ENCODE results near the gene ENG.

The ENG gene

DNA sequence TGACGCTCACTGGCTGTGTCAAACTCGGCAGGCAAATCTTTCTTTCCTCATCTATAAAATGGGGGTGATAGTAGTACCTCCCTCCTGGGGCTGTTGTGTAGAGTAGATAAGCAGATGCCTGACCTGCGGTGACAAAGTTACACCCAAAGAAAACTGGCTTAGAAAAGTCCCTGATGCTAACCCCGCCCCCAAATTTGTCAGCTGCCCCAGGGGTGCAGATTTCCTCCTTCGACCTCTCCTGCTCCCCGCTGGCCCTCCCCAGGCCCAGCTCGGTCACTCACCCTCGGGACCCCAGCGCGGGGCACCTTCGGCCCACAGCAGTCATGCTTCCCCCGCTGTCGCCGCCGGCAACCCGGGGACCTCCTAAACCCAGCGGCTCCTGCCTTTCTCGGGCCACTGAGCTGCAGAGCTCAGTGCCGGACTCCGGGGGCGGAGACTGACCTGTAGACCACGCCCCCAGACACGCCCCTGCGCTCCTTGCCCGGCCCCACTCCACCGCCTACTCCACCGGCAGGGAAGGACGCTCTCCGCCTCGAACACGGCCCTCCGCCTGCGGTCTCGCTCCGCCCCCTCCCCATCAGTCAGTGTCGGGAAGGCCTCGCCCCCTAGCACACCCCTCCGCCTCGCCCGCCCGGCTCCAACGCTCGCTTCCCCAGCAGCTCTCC, 83.4 kb downstream of the ENG start:
- peak; percentile 91 to 97 for DNase-seq

DNA sequence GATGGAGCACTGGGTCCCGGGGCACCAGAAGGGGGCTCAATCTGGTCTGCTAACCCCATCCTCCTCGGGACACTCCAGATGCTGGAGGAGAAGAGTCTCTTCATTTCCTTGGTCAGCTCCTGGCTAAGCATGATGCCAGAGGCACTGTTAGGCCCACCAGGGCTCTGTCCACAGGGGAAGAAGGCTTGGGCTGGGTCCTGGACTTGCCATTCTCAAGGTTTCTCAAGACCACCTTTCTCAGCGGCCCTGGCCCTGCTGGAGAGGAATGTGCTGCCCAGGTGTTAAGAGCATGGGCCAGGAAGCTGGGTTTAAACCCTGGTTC, 83.9 kb downstream of the ENG start:
- DNase-seq = no peak

DNA sequence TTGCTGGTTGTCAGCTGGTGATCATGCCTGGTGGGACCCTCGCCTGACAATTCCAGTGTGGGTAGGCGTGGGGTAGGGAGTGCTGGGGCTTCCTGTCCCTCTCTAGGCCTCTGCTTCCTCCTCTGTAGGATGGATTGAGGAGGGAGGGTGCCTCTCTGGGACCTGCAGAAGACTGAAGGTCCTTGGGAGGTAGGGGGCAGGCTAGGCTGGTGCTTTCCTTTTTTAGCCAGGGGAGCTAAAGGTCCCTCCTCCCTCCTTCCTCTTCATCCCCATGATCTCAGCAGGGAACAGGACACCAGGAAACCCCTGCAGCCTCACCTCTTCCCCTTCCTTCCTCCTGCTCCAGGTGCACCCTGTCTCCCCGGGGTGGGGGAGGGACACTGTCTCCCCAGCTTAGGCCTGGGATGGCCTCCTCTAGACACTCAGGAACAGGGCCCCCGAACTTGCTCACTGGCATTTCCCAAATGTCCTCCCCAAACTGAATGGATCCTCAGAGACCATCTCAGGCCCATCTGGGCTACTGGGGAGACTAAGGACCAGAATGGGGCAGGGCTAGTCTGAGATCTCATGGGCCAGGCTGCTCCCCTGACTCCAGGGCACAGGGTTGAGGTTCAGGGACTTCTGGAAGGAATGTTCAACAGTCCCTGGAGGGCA, 84.4 kb downstream of the ENG start:
- no peak for DNase-seq

DNA sequence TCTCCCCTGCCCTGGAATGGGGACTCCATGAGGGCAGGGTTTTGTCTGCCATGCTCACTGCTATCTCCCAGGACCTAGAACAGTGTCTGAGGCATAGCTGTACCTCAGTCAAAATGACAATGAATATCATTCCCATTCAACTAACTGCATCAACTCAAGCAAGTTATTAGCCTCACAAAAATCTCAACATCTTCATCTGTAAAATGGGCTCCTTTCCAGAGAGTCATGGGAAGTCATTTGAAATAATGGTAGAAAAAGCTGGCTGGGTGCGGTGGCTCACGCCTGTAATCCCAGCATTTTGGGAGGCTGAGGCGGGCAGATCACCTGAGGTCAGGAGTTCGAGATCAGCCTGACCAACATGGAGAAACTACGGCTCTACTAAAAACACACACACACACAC, 85.4 kb downstream of the ENG start:
- DNase-seq = no peak

DNA sequence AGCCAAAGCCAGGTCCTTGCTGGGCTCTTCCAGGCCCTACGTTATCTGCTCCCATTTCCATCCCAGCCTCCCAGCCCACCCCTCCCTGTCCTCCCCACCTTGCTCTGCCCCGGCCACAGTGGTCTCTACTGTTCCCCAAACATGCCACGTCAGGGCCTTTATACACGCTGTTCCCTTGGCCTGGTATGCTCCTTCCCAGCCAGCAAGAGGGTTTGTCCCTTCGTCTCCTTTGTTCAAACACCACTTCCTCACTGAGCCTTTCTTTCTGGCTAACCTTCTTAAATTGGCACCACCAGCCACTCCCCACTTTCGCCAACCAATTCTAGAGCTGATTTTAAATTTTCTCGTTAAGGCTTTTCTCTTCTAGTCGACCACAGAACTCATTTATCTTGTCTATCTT, 85.8 kb downstream of the ENG start:
- DNase-seq = no peak

DNA sequence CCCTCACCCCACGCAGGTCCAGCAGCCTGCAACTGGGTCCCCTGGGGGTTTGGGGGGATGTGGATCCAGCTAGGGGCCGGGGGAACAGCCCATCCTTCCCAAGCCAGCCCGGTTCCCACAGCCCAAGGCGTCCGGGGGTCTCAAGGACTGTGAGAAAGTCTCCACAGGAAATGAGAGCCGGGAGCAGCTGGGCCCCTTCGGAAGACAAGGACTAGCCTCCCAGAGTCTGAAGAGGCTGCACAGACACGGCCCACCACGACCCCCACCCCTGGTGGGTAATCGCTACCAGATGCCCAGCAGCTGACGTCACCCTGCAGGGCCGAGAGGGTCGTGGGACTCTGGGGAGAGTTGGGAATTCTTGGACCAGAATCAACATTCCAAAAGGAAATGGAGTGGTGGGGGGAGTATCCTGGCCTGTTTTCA, 86.5 kb downstream of the ENG start:
- DNase-seq = no peak

DNA sequence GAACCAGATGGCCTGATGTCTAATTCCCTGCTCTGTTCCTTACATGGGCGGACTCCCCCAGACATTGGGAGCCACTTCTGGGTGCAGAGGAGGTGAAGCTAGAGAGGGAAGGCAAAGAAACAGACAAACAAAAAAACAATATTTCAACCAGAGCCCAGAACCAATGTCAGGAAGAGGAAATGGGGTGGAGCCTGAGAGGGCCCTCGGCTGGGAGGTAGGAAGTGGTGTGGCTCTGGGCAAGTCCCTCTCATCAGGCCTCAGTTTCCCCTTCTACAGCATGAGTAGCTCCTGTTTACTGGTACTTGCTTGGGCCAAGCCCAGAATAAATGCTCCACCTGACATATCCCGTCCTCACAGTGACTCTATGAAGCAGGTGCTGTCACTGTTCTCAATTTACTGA, 87.0 kb downstream of the ENG start:
- no peak for DNase-seq

DNA sequence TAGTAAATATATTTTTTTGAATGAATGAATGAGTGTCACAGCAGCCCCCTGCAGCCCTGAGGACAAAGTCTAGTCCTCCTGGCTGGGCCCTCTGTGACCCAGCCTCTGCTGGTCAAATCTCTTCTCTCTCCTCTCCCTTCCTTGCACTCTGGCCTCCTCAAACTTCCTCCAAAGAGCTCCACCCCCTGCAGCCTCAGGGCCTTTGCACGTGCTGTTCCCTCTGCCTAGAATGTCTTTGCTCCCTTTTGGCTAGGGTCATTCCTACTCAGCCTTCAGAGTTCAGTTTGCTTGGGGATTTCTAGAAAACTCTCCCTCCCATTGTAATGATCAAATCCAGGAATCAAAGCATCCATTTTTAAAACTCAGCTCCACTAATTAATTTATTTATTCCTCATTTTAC, 89.0 kb downstream of the ENG start:
- no peak for DNase-seq

Measured in SW 1271 (cell line).